MM.1S (cell line): ENCODE data around the gene ZNF445.
"Not testable (repeated sequence)": the region's sequence is repeated elsewhere in the genome, so short reads cannot be mapped to it uniquely, and the experiment has no call there.

ENCODE experiments used
- CTCF ChIP-seq: fragments of 300-600 bp; sonication (generic); IDR thresholded peaks from 2 replicates; pipeline ENCODE4 v1.5.1; 2016; ENCODE audit warnings: antibody characterized with exemption, low read length, mixed read lengths
- EZH2phosphoT487 ChIP-seq: fragments of 300-600 bp; sonication (generic); IDR thresholded peaks from 2 replicates; pipeline ENCODE4 v1.6.1; 2018; ENCODE audit warnings: antibody characterized with exemption, low read length

- not testable (repeated sequence) for TF ChIP-seq CTCF, EZH2phosphoT487
Measured at GRCh38 chr3:44468099-44468537, 9.4 kb downstream of the ZNF445 start.
